Activated CD4-positive, CD25-positive, alpha-beta regulatory T cell (primary cell): ENCODE measurements around the gene IL23A.
"Not testable (repeated sequence)": the region's sequence is repeated elsewhere in the genome, so short reads cannot be mapped to it uniquely, and the experiment has no call there.

ENCODE experiments used
- DNase-seq, 4 experiments: peaks; one replicate each; lab custom pipeline; 2025; lab: John Stamatoyannopoulos, UW

The IL23A gene

DNA sequence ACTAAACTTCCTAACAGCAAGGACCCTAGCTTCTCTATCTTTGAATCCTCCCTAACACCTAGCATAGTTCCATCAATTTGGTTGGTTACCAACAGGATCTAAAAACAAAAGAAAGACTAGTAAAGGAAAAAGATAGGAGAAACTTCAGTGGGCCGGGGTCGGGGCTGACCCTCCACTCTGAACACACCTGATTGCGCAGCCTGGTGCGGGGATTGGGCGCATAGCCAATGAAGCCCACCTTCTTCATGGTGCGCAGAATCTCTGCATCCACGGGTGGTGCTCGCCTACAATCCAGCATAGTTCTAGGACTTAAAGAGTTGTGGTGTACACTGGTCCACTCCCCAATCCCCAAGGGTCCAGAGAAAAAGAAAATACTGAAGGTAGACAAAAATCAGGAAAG lies 12.6 kb upstream of the IL23A start:
- no peak for DNase-seq

DNA sequence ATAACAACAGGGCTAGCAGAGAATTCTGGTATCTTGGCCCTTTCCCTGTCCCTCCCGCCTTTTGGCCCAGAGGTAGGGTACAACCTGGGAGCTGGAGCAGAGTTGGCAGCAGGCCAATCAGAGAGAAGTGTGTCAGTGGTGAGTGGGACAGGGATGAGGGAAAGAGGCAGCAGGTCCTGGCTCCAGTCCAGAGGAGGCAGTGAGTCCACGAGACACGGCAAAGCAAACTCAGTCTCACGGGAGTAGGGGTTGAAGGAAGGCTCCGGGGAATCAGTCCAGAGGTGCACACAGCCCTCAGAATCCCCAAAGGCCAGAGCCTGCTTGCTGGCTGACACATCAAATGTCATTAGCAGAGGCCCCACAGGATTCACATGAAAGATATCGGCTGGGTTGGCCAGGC lies 12.2 kb upstream of the IL23A start:
- no peak for DNase-seq

DNA sequence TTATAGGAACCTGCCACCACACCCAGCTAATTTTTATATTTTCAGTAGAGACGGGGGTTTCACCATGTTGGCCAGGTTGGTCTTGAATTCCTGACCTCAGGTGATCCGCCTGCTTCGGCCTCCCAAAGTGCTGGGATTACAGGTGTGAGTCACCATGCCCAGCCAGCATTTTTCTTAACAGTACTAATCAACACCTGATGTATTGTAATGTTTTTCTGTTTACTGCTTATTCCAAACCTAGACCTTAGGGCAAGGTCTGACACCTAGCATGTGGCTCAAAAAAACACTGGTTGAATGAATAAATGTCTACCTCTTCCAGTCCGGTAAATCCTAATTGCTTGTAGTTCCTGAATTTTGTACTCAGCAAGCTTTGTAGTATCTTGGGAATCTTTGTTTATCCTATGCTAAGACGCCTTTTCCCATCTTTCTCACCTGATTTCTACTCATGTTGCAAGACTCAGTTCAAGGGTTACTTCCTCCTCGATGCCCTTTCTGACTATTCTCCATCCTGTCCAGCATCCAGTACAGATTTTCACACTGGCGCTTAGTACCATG lies 7.7 kb upstream of the IL23A start:
- no peak for DNase-seq

DNA sequence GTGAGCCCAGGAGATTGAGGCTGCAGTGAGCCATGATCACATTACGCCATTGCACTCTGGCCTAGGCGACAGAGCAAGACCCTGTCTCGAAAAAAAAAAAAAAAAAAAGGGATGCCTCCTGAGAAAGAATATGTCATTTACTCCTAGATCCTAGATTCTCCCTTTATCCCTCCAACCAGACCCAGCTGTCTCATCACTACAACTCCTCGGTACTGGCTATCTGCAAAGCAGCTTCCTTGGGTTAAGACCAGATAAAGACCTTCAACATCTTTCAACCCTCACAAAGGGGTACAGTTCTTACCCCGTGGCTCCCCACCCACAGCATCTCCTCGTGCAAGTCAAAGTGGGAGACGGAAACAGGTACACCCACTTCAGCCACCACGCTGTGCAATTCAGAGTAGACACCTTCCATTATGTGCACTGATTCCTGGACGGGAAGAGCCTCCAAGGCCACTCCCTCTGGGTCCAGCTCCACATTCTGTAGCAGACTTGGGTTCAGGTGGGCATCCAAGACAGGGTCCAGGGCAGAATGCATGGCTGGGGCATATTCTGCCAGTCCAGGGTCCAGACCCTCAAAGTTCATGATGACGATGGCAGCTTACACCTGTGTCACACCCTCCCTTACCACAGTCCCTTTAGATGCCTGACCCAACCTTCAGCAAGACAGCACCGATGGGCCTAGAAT lies 6.0 kb upstream of the IL23A start:
- no peak for DNase-seq

DNA sequence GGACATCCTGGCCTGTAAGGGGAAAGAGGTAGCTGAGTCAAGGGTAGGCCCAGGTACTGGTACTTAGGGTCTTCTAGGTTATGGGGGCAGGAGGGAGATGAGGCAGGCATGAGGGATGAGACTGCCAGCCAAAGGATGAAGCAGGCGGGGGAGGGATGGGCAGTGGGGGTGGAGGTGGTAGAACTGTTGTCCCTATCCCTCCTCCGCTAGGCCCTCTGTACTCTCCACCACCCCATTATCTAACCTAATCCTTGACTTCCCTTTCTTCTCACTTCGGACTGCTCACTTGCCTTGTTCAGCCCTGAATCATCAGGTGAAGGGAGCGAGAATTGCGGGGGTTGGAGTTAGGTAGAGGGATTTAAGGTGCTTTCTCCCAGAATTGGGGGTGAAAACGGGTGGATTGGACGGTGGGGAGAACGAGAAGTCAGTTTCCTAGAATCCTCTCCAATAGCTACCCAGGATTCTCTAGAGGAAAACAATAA lies 5.4 kb upstream of the IL23A start:
- no peak for DNase-seq

DNA sequence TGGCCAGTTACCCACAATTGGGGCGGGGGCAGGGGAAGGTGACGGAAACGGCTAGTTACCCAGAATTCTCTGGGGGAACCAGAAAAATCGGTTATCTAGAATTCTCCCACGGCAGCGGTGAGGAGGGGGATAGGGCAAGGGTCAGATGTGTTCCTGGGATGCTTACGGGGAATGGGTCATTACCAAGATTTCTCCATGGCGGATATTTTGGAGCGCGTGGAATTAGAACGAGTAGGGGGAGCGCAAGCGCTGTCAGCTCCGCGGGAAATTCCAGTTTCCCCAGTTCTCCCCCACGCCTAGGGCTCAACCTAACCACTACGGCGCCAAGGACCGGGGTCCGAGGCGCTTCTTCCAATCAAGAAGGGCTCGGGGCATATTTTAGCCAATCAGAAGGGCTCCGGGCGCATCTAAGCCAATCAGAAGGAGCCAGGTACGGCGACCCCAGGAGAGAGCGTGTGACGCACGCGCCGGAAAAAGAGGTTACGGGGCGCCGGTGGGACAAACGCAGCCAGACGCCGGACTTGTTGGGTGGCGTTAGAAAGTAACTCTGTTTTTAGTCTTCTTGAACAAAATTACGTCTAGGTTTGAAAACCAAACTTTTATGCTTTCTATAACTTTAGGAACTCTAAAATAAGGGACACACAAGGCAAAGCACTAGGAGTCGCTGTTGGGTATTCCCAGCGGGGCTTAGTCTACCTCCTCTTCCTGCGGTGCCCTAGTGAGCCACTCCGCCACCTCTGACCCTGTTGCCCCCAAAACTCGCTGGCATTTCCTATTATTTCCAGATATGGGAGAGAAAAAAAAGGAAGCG lies 4.8 kb upstream of the IL23A start, which contains the start of gene PAN2:
TSS of gene PAN2 (minus strand) at position 322 of the 811 bp plus-strand sequence. CDS start 906 bp downstream, outside the sequence.
- DNase-seq: peak; percentile 80 to 84 (median 82)

DNA sequence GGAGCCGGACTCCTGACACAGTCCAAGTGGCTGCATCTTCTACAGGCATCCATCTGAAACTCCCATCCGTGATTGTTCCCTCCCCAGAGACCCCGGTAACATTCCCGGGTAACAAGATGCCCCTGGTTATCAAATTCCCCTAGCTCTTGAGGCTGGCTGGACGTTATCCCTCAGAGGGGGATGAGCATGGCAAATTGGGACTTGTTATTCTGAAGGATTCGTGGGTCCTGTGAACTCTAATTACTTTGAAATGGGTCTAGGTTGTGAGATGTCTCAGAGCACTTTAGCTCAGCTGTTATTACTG lies 4.2 kb upstream of the IL23A start:
- no peak for DNase-seq

DNA sequence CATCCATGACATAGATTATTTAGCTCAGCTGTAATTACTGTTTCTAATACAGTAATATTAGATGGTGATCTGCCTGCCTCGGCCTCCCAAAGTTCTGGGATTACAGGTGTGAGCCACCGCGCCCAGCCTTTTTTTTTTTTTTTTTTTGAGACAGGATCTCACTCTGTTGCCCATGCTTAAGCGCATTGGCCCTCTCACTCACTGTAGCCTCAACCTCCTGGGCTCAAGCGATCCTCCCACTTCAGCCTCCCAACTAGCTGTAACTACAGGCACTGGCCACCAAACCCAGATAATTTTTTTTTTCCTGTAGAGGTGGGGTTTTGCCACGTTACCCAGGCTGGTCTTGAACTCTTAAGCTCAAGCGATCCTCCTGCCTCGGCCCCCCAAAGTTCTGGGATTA lies 3.2 kb upstream of the IL23A start:
- DNase-seq: not testable (repeated sequence)

DNA sequence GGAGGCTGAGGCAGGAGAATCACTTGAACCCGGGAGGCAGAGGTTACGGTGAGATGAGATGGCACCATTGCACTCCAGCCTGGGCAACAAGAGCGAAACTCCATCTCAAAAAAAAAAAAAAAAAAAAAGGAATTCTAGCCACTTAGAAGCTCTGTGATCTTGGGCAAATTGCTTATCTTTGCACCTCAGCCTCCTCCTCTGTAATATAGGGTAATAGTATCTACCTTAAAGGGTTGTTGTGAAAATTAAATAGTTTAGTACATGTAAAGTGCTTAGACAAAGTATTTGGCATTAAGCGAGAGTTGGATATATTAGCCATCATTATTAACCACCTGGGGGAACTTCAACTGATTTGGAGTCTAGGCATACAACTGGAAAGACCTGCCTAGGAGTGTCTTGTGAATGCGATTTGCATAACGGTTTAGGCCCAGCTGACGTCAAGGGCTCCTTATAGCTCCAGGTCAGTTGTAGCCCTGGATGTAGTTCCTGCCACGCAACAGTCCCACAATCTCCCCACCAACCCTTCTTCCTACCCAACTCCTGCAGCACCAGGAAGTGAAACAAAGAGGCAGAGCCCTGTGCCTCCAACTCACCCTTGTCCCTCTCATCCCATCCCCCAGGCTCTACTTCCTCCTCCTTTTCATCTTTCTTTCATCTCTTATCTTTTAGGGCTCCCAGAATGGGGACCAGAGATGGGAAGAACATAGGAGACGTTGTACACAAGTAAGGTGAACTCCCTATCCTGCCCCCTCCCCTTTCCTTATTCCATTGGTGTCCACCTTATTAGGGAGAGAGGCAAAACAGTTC lies 2.1 kb upstream of the IL23A start:
- no peak for DNase-seq

DNA sequence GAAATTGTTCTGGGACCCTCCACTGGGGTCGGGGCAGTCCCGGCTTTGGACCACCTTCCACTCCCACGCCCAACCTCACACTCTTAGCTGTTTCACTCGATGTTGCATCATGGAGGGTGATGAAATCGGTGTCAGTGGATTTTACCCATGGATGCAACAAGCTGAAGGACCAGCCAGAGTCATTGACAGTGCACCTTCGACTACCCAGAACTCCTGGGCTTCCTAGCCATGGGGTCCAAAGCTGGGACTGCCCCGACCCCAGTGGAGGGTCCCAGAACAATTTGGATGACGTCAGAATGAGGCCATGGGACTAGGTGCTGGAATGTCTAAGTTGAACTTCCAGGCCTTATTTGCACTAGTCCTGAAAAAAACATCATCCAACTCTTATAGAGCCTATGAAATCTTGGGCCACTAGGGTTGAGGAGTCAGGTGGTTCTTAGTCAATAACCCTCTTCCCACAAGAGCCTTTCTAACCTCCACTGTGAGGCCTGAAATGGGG lies 882 bp upstream of the IL23A start:
- DNase-seq: no peak

DNA sequence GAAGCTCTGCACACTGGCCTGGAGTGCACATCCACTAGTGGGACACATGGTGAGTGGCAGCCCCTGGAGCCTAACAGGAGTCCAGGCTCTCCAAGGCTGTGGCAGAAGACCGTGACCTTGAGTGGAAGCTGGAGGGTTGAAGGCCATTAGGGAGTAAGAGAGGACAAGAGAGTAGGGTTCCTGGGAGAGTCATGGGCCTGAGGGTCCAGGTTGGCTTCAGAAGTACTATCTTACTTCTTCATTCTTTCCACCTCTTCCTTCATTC lies 406 bp downstream of the IL23A start:
- no peak for DNase-seq

DNA sequence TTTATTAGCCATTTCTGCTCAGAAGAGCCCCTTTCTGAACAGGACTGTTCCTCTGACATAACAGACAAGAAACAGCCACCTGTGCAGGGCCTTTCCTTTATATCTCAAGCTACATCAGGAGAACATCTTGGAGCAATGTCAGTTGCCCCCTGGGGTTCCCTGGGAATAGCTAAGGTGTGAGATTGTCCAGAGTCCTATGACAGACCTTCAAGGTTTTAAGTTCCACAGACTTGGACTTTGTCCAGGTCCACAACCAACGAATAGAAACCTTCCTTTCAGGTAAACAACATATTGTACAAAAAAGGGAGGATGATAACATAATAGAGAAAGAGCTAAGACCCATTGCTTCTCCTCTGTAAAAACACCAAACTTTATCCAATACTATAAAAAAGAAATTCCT lies 2.9 kb downstream of the IL23A start:
- no peak for DNase-seq

DNA sequence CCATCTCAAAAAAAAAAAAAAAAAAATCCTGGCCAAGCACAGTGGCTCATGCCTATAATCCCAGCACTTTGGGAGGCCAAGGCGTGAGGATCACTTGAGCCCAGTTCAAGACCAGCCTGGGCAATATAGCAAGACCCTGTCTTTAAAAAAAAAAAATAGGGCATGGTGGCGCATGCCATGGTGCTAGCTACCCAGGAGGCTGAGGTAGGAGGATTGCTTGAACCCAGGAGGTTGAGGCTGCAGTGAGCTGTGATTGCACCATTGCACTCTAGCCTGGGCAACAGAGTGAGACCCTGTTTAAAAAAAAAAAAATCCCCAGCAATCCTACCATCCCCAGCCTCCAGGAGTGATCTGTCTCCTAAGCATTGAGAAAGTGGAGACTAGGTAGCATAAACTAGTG lies 3.6 kb downstream of the IL23A start:
- not testable (repeated sequence) for DNase-seq

DNA sequence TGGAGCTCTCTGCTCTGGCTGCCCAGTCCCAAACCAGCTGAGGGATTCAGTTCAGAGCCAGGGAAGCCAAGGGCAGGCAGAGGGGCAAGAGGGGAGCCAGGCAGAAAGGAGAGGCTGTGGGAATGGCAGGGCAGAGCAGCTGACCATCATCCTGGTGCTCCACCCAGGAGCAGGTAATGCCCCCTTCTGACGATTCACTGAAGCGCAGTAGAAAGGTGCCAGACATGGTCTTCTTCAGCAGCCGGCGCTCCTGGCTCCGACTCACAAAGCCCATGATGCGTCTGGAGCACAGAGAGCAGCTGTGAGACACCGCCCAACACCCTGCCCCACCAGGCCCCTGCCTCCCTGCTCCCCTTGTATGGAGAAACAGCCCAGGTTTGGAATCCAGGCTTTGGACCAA lies 8.0 kb downstream of the IL23A start:
- no peak for DNase-seq

DNA sequence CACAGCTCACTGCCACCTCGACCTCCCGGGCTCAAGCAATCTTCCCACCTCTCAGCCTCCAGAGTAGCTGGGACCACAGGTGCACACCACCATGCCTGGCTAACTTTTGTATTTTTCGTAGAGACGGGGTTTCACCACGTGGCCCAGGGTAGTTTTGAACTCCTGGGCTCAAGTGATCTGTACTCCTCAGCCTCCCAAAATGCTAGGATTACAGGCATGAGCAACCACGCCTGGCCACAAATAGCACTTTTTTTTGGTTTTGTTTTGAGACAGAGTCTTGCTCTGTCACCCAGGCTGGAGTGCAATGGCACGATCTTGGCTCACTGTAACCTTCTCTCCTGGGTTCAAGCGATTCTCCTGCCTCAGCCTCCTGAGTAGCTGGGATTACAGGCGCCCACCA lies 8.6 kb downstream of the IL23A start:
- DNase-seq: not testable (repeated sequence)

DNA sequence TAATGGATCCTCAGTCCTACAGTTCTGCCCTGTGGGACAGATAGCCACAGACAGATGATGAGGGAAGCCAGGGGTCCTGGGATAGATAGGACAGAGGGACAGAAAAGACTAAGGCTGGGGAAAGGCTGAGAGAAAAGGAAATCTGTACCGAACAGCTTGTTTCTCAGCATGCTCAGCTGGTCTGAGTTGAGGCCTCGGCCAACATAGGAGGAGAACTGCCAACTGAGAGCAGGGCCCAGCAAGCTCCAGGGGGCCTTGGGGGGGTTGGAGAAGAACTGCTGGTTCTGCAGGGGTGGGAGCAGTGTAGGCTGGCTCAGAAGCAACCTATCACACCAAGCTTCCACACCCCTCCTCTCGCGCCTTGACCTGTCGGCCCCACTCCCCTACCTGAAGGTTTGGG lies 10.1 kb downstream of the IL23A start:
- DNase-seq: no peak

DNA sequence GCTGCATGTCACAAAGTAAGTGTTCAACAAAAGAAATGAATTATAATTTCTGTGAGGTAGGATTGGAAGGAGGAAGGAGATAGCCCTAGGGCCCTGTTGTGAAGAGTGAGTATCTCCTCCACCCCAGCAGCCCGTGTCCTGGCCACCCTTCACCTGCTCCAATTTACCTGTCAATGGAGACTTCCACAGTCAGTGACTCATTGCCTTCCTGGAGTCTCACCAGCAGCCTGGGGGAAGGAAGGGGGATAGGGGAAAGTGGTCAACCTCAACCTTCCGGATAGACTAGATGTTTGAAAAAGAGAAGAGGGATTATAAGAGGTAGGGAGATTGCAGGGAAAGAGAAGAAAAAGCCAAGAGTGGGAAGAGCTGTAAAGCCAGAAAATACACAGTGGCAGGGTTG lies 12.0 kb downstream of the IL23A start:
- no peak for DNase-seq

DNA sequence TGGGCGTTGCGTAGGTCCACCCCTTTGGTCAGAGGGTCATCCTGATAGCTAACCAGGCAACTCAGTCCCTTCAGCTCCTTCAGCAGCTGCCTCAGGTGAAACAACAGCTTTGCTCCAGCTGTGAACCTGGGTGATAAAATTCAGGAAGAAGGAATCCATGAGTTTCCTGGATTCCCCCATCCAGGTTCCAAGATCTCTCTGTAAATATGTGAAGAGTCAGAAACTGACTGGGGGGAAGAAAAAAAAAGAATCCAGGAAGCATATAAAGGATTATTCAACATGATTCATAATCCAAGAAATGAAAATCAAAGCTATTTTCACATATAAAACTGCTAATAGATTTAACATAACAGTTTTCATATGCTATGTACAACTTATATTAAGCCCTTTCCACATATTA lies 12.6 kb downstream of the IL23A start:
- no peak for DNase-seq

DNA sequence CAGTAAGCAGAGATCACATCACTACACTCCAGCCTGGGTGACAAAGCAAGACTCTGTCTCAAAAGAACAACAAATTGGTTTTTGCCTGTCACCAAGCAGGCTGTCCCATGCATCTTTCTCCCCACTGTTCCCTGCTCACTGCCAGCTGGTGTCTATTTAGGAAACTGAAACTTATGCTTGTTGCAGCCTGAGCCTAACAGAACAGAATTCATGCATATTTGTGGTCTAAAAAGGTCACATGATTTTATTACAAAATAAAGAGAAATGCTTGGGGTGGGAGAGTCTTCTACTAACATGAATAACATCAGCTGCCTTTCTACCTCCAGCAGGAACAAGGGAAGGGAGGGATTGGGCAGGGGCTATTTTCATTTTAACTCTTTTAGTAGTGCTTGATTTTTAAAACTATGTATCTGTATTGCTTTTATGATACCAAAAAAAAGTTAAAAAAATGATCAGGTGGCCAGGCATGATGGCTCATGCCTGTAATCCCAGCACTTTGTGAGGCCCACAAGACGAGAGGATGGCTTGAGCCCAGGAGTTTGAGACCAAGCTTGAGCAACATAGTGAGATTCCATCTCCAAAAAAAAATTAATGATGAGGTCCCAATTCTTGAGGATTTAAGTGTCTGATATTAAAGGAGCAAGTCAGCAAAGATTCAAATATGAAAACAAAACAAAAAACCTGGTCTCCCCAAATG lies 20.3 kb downstream of the IL23A start:
- DNase-seq: no peak

DNA sequence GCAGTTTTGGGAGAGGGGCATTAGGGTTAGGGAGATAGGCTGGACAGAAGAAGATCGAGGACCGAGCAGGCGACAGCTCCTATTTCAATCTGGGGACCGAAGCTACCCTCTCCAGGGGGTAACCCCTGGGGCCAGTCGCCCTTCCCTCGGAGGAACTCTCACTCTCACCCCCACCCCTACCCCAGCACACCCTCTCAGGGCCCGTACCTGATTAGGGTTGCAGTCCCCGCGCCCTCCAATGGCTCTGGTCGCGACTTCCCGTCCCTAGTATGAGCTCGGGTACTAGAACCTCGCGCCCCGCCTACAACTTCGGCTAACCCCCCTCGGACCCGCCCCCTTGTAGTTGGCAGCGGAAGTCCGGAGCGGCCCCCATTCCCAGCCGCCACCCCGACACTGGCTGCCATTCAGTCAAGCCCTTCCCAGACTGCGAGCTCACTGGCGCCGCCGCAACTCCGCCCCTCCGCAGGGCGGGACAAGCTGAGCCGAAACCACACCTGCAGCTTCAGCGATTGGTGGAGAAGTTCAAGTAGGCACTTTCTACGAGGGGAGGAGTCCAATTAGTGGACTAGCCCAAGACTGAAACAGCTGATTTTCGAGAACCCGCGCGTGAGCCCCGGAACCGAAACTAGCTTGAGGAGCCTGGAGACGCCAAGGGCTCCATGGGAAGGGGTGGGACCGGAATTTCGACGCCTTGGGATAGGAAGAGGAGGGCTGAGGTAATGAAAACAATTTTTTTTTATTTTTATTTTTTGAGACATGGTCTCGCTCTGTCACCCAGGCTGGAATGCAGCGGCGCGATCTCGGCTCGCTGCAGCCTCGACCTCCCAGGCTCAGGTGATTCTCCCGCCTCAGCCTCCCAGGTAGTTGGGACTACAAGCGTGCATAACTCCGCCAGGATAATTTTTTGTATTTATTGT lies 21.4 kb downstream of the IL23A start, which contains the start of gene STAT2:
TSS of gene STAT2 (minus strand) at position 257 of the 917 bp plus-strand sequence. CDS start 3,536 bp downstream, outside the sequence.
- peak; percentile 94 to 99 (median 97) for DNase-seq
